IMR-90 (cell line): ENCODE results near the gene PEX6. TPM values are rescaled to one million over a fixed set of nuclear protein-coding genes. Genes with fewer than 3 reads are reported as not detected.
"Not testable (repeated sequence)": the region's sequence is repeated elsewhere in the genome, so short reads cannot be mapped to it uniquely, and the experiment has no call there.

Experiments used
- ATAC-seq: fragments of 200-7000 bp; cut with Tn5 transposase; 2 replicates; pipeline ENCODE4 v1.9.1; 2020; ENCODE audit warnings: low read depth, mild to moderate bottlenecking, moderate library complexity
- BruUV-seq: library from RNA; stranded (reverse); fragments of 400-500 nt; replicated peaks from 2 replicates; lab custom pipeline; 2021; lab: Mats Ljungman, UMichigan
- CTCF ChIA-PET: fragments of 300-600 bp; formaldehyde crosslinking; extraction: SDS; loops from one replicate; lab custom pipeline; 2021; ENCODE audit warnings: antibody characterized with exemption; lab: Yijun Ruan, JAX
- POLR2A ChIA-PET: fragments of 300-600 bp; sonication (Branson Sonifier 250); formaldehyde crosslinking; loops from one replicate; lab custom pipeline; 2022; ENCODE audit warnings: antibody characterized with exemption; ENCODE audit not compliant: unreplicated experiment; lab: Charles Lee
- DNase-seq: peaks from one replicate; pipeline ENCODE4 v3.0.0; 2013
- H2AFZ ChIP-seq: replicated peaks from 2 replicates; pipeline ENCODE3; 2013; ENCODE audit warnings: low read length, mild to moderate bottlenecking; ENCODE audit not compliant: poor library complexity
- H2AK5ac ChIP-seq: 2 replicates; pipeline ENCODE4 v1.6.1; 2013; ENCODE audit warnings: low read depth, low read length, inconsistent platforms
- H2AK9ac ChIP-seq: replicated peaks from 2 replicates; pipeline ENCODE3; 2013; ENCODE audit warnings: mild to moderate bottlenecking, low read depth, low read length, moderate library complexity; ENCODE audit not compliant: poor library complexity
- H2BK120ac ChIP-seq: 2 replicates; pipeline ENCODE4 v1.6.1; 2013; ENCODE audit warnings: low read depth, low read length, inconsistent platforms
- H2BK15ac ChIP-seq: 3 replicates; pipeline ENCODE4 v1.6.1; 2013; ENCODE audit warnings: low read depth, low read length, inconsistent platforms
- H2BK20ac ChIP-seq: 2 replicates; pipeline ENCODE4 v1.6.1; 2013; ENCODE audit warnings: low read depth, mild to moderate bottlenecking, inconsistent platforms, low read length, moderate library complexity
- H2BK5ac ChIP-seq: 2 replicates; pipeline ENCODE4 v1.6.1; 2013; ENCODE audit warnings: mild to moderate bottlenecking, low read depth, low read length, inconsistent platforms; ENCODE audit not compliant: poor library complexity, severe bottlenecking
- H3K14ac ChIP-seq: replicated peaks from 2 replicates; pipeline ENCODE4 v1.6.1; 2013; ENCODE audit warnings: low read depth, low read length, inconsistent platforms
- H3K18ac ChIP-seq: 2 replicates; pipeline ENCODE4 v1.6.1; 2013; ENCODE audit warnings: low read depth, low read length, control low read depth
- H3K23ac ChIP-seq: 2 replicates; pipeline ENCODE4 v1.6.1; 2013; ENCODE audit warnings: low read depth, low read length, inconsistent platforms
- H3K27ac ChIP-seq: 2 replicates; pipeline ENCODE4 v1.5.1; 2013; ENCODE audit warnings: mild to moderate bottlenecking, control low read depth, low read length; ENCODE audit not compliant: insufficient read depth
- H3K27me3 ChIP-seq: 2 replicates; pipeline ENCODE4 v1.6.1; 2013; ENCODE audit warnings: low read length; ENCODE audit not compliant: control insufficient read depth, insufficient read depth
- H3K36me3 ChIP-seq: 2 replicates; pipeline ENCODE4 v1.6.1; 2013; ENCODE audit warnings: low read length, mixed read lengths; ENCODE audit not compliant: control insufficient read depth, insufficient read depth
- H3K4ac ChIP-seq: 2 replicates; pipeline ENCODE4 v1.6.1; 2013; ENCODE audit warnings: low read depth, low read length, inconsistent platforms
- H3K4me1 ChIP-seq: 2 replicates; pipeline ENCODE4 v1.6.1; 2013; ENCODE audit warnings: low read length, mixed read lengths; ENCODE audit not compliant: control insufficient read depth, insufficient read depth
- H3K4me2 ChIP-seq: 2 replicates; pipeline ENCODE4 v1.6.1; 2013; ENCODE audit warnings: low read depth, mild to moderate bottlenecking, control low read depth, low read length, moderate library complexity
- H3K4me3 ChIP-seq: 2 replicates; pipeline ENCODE4 v1.5.1; 2013; ENCODE audit warnings: low read depth, mild to moderate bottlenecking, control low read depth, low read length, moderate library complexity; ENCODE audit not compliant: insufficient read depth
- H3K56ac ChIP-seq: 2 replicates; pipeline ENCODE4 v1.6.1; 2013; ENCODE audit warnings: low read length, inconsistent platforms; ENCODE audit not compliant: insufficient read depth; ENCODE audit errors: extremely low read depth
- H3K79me1 ChIP-seq, 2 experiments: 2 replicates each; pipeline ENCODE4 v1.6.1; 2013; ENCODE audit warnings: low read length in 2 of 2, inconsistent platforms in 1 of 2, low read depth in 1 of 2
- H3K9ac ChIP-seq: 2 replicates; pipeline ENCODE4 v1.6.1; 2013; ENCODE audit warnings: low read depth, low read length, control low read depth
- H3K9me1 ChIP-seq: 2 replicates; pipeline ENCODE4 v1.6.1; 2013; ENCODE audit warnings: low read length, inconsistent platforms; ENCODE audit not compliant: insufficient read depth
- H3K9me3 ChIP-seq: 2 replicates; pipeline ENCODE4 v1.6.1; 2013; ENCODE audit warnings: low read length; ENCODE audit not compliant: control insufficient read depth, insufficient read depth
- H4K20me1 ChIP-seq: 2 replicates; pipeline ENCODE4 v1.6.1; 2013; ENCODE audit warnings: low read length, inconsistent platforms; ENCODE audit not compliant: insufficient read depth
- H4K5ac ChIP-seq: 2 replicates; pipeline ENCODE4 v1.6.1; 2013; ENCODE audit warnings: mild to moderate bottlenecking, low read depth, low read length, control low read depth
- H4K8ac ChIP-seq, 2 experiments: 2 replicates each; pipeline ENCODE4 v1.6.1; 2013; ENCODE audit warnings: low read depth in 2 of 2, low read length in 2 of 2, control low read depth in 1 of 2, inconsistent platforms in 1 of 2
- H4K91ac ChIP-seq: 2 replicates; pipeline ENCODE4 v1.6.1; 2013; ENCODE audit warnings: low read depth, low read length, inconsistent platforms; ENCODE audit not compliant: insufficient read depth
- WGBS, 2 experiments: methylation state at CpG; one replicate each; pipeline versions ENCODE4 v1.1.5 to v1.1.7; 2013; ENCODE audit warnings: missing lambda C conversion rate in 2 of 2; ENCODE audit not compliant: insufficient read length in 1 of 2; ENCODE audit errors: extremely low coverage in 2 of 2; 5-methylcytosine and 5-hydroxymethylcytosine counted together
- dilution Hi-C: fragments of 300-500 bp; cut with HindIII; formaldehyde crosslinking; loops from one replicate; pipeline ENCODE4 v1.14.3; 2018; ENCODE audit warnings: low sequenced_read_pairs; ENCODE audit not compliant: unreplicated experiment
- in situ Hi-C: fragments of 300-500 bp; cut with MboI; formaldehyde crosslinking; loops from 3 replicates; pipeline ENCODE4 v1.14.3; 2019; ENCODE audit warnings: low sequenced_read_pairs, inconsistent platforms, mixed read lengths
- intact Hi-C: fragments of 100-400 bp; cut with micrococcal nuclease; formaldehyde crosslinking; loops from 2 replicates; pipeline ENCODE4 v1.10.0; 2022
- polyA plus RNA-seq, 3 experiments: library from polyadenylated mRNA; depleted of rRNA; stranded (reverse); fragments of >200 nt; gene quantifications; 2 replicates each; pipeline ENCODE4 v1.2.3, GENCODE V29; 2012; ENCODE audit warnings: low replicate concordance in 1 of 3
- total RNA-seq: library from RNA; depleted of rRNA; stranded (reverse); fragments of >200 nt; gene quantifications from 2 replicates; pipeline ENCODE4 v1.2.3, GENCODE V29; 2012

The PEX6 gene
- total and polyA plus RNA-seq, 2 of the 4 experiments (the other 2 are of a cell fraction) = 10.4 to 10.6 TPM

DNA sequence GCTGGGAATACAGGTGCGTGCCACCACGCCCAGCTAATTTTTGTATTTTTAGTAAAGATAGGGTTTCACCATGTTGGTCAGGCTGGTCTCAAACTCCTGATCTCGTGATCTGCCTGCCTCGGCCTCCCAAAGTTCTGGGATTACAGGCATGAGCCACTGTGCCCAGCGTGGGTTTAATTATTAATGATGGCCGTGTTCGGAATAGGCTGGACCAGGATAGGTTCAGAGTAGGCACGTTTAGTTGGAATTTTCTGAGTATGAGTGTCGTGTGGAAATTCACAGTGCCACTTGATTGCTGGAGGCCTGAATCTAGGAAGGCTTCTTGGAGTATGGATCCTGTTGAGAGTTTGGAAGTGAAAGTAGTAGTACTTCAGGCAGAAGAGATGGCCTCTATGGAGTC lies 19.2 kb upstream of the PEX6 start:
- peaks cover 12 to 46% of the 10 kb centered on the region in 2 experiments for H3K79me1 ChIP-seq
- BruUV-seq, H3K23ac ChIP-seq, H2BK15ac ChIP-seq, H4K8ac ChIP-seq, H2AFZ ChIP-seq, H4K5ac ChIP-seq, H3K56ac ChIP-seq, H3K27me3 ChIP-seq, H2AK5ac ChIP-seq, H4K91ac ChIP-seq, intact Hi-C loops, H3K4ac ChIP-seq, in situ Hi-C loops, H2BK5ac ChIP-seq, DNase-seq, H3K4me1 ChIP-seq, H2BK120ac ChIP-seq, H3K4me3 ChIP-seq, H3K9me3 ChIP-seq, CTCF ChIA-PET, dilution Hi-C loops, H3K4me2 ChIP-seq, H3K36me3 ChIP-seq, H3K14ac ChIP-seq, H3K27ac ChIP-seq, H4K20me1 ChIP-seq, H2AK9ac ChIP-seq, H2BK20ac ChIP-seq, H3K9me1 ChIP-seq, H3K18ac ChIP-seq, H3K9ac ChIP-seq, ATAC-seq: not testable (repeated sequence)
- POLR2A ChIA-PET = interaction anchor here (1.1 kb wide), 1 partner anchor 14 kb away, joined by 3 read pairs; the partner anchor contains the start of gene PPP2R5D
- WGBS, 2 experiments = 93% methylated on average over 5 of the region's 9 CpGs; no CpG with 5 or more reads in 1 of the 2 experiments
